Glutamatergic neuron (in vitro differentiated cells): ENCODE data around the gene PTPRR. TPM values are rescaled to one million over a fixed set of nuclear protein-coding genes. Genes with fewer than 3 reads are reported as not detected.

Experiments
- DNase-seq: peaks from one replicate; pipeline ENCODE4 v3.0.0; 2022
- H3K27ac Mint-ChIP-seq: one replicate; pipeline ENCODE4 v1.8.0; 2020; ENCODE audit warnings: mild to moderate bottlenecking, mixed read lengths, inconsistent platforms; ENCODE audit not compliant: unreplicated experiment
- H3K27me3 Mint-ChIP-seq: one replicate; pipeline ENCODE4 v1.8.0; 2020; ENCODE audit warnings: mild to moderate bottlenecking, moderate library complexity, mixed read lengths, inconsistent platforms; ENCODE audit not compliant: unreplicated experiment
- H3K36me3 Mint-ChIP-seq: one replicate; pipeline ENCODE4 v1.8.0; 2020; ENCODE audit warnings: mild to moderate bottlenecking, mixed read lengths, inconsistent platforms; ENCODE audit not compliant: unreplicated experiment
- H3K4me1 Mint-ChIP-seq: one replicate; pipeline ENCODE4 v1.8.0; 2020; ENCODE audit warnings: mild to moderate bottlenecking, low read depth, mixed read lengths, inconsistent platforms; ENCODE audit not compliant: unreplicated experiment
- H3K4me3 Mint-ChIP-seq: one replicate; pipeline ENCODE4 v1.8.0; 2020; ENCODE audit warnings: mild to moderate bottlenecking, mixed read lengths, inconsistent platforms; ENCODE audit not compliant: unreplicated experiment
- H3K9me3 Mint-ChIP-seq: one replicate; pipeline ENCODE4 v1.8.0; 2020; ENCODE audit warnings: mild to moderate bottlenecking, moderate library complexity, mixed read lengths, inconsistent platforms; ENCODE audit not compliant: unreplicated experiment
- total RNA-seq: library from RNA; stranded (reverse); fragmentation: NEBNext Ultra II Directional; extraction: Animal tissue kit (Norgen Biotek cat#: 25700); gene quantifications from one replicate; pipeline ENCODE4 v1.2.1, GENCODE V29; 2021; ENCODE audit not compliant: unreplicated experiment
- TF ChIP-seq, protein P1 (sequence below): fragments of 200-600 bp; sonication (generic); IDR thresholded peaks from one replicate; pipeline ENCODE4 v1.5.0; 2021; ENCODE audit not compliant: partially characterized antibody, unreplicated experiment

PTPRR gene
- total RNA-seq, 1 donor from 2014 or later: 0.34 TPM

DNA sequence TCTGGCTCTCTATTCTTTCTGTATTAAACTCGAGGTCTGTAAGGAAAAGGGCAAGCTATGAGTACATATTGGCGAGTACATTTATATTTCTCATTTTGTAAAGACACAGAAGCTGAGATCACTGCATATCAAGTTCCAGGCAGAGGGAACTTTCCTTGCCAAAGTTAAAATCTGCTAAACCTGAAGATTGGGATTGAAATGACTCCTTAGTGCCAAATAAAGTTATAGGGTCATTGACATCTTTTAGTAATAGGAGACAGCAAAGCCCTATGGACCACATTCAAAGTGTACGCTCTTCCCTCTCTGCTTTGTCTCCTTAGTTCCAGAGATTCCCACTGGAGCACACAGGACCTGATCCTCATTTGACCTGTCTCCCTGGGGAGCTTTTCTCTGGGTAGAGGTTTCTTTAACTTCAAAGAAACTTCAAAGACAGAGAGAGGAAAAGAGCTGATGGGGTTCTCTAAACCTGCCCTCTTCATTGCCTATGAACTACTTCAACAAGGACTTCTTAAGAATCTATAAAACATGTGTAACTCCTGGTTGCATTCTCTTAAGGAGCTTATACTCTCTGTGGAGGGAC is 42.6 kb upstream of the PTPRR start:
- H3K4me1 Mint-ChIP-seq: peaks cover 1% of the 10 kb centered on the region
- DNase-seq: no peak
- TF ChIP-seq, protein P1, sequence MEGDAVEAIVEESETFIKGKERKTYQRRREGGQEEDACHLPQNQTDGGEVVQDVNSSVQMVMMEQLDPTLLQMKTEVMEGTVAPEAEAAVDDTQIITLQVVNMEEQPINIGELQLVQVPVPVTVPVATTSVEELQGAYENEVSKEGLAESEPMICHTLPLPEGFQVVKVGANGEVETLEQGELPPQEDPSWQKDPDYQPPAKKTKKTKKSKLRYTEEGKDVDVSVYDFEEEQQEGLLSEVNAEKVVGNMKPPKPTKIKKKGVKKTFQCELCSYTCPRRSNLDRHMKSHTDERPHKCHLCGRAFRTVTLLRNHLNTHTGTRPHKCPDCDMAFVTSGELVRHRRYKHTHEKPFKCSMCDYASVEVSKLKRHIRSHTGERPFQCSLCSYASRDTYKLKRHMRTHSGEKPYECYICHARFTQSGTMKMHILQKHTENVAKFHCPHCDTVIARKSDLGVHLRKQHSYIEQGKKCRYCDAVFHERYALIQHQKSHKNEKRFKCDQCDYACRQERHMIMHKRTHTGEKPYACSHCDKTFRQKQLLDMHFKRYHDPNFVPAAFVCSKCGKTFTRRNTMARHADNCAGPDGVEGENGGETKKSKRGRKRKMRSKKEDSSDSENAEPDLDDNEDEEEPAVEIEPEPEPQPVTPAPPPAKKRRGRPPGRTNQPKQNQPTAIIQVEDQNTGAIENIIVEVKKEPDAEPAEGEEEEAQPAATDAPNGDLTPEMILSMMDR: no peak
- H3K4me3 Mint-ChIP-seq: no peak overlapping the region
- peaks cover 3% of the 10 kb centered on the region for H3K27me3 Mint-ChIP-seq
- no peaks in the 10 kb centered on the region for H3K36me3 Mint-ChIP-seq
- H3K27ac Mint-ChIP-seq: no peak overlapping the region
- H3K9me3 Mint-ChIP-seq: peaks cover 3% of the 10 kb centered on the region

GRCh38 chr12:70962226-70962794 is 41.8 kb upstream of the PTPRR start:
- Mint-ChIP-seq H3K27ac (no peak overlapping the region), H3K36me3 (no peaks in the 10 kb centered on the region), H3K4me3 (no peak overlapping the region), H3K27me3 (peaks cover 3% of the 10 kb centered on the region), H3K9me3 (peaks cover 3% of the 10 kb centered on the region), H3K4me1 (peaks cover under 1% of the 10 kb centered on the region)
- TF ChIP-seq, protein P1: no peak
- no peak for DNase-seq

GRCh38 chr12:70960484-70960883 is 39.9 kb upstream of the PTPRR start:
- TF ChIP-seq, protein P1: no peak
- Mint-ChIP-seq H3K27ac (no peak overlapping the region), H3K27me3 (peaks cover 3% of the 10 kb centered on the region), H3K4me1 (no peaks in the 10 kb centered on the region), H3K9me3 (peaks cover 3% of the 10 kb centered on the region), H3K36me3 (no peaks in the 10 kb centered on the region), H3K4me3 (no peak overlapping the region)
- DNase-seq: no peak

DNA sequence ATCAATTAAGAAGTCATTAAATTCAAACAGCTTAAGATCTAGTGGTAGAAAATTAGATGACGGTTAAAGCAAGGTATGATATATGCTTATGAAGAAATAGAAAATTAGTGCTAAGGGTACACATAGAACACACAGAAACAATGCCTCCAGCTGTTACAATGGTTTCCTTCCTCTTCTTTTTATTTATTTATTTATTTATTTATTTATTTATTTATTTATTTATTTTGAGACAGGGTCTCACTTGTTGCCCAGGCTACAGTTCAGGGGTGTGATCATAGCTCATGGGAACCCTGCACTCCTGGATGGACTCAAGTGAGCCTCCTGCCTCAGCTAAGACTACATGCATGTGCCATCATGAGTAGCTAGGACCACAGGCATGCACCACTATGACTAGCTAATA is 34.9 kb upstream of the PTPRR start:
- H3K4me3 Mint-ChIP-seq: no peak overlapping the region
- TF ChIP-seq, protein P1: no peak
- no peaks in the 10 kb centered on the region for H3K9me3 Mint-ChIP-seq
- no peaks in the 10 kb centered on the region for H3K36me3 Mint-ChIP-seq
- H3K27ac Mint-ChIP-seq: no peak overlapping the region
- DNase-seq: no peak
- H3K27me3 Mint-ChIP-seq: no peaks in the 10 kb centered on the region
- no peaks in the 10 kb centered on the region for H3K4me1 Mint-ChIP-seq

GRCh38 chr12:70950451-70950850 is 29.9 kb upstream of the PTPRR start:
- DNase-seq: no peak
- H3K27me3 Mint-ChIP-seq: no peaks in the 10 kb centered on the region
- no peak overlapping the region for H3K4me3 Mint-ChIP-seq
- no peak overlapping the region for H3K27ac Mint-ChIP-seq
- H3K9me3 Mint-ChIP-seq: no peaks in the 10 kb centered on the region
- TF ChIP-seq, protein P1: no peak
- H3K4me1 Mint-ChIP-seq: no peaks in the 10 kb centered on the region
- no peaks in the 10 kb centered on the region for H3K36me3 Mint-ChIP-seq
